Ishikawa (cell line): ENCODE results near the gene FBXW8.

Source experiments
- CEBPB ChIP-seq: IDR thresholded peaks from 2 replicates; pipeline ENCODE4 v1.6.1; 2012
- CREB1 ChIP-seq: IDR thresholded peaks from 2 replicates; pipeline ENCODE4 v1.6.1; 2012; ENCODE audit warnings: low read depth
- EGR1 ChIP-seq: IDR thresholded peaks from 2 replicates; pipeline ENCODE4 v1.6.1; 2012
- EP300 ChIP-seq: IDR thresholded peaks from 2 replicates; pipeline ENCODE4 v1.6.1; 2012; ENCODE audit warnings: borderline replicate concordance
- NFIC ChIP-seq: IDR thresholded peaks from 2 replicates; pipeline ENCODE4 v1.6.1; 2012
- RAD21 ChIP-seq: IDR thresholded peaks from 2 replicates; pipeline ENCODE4 v1.6.1; 2012; ENCODE audit warnings: low read depth
- TAF1 ChIP-seq: IDR thresholded peaks from 2 replicates; pipeline ENCODE4 v1.6.1; 2012; ENCODE audit warnings: low read depth, mild to moderate bottlenecking
- TCF12 ChIP-seq: IDR thresholded peaks from 2 replicates; pipeline ENCODE4 v1.6.1; 2012; ENCODE audit warnings: low read depth
- TEAD4 ChIP-seq: IDR thresholded peaks from 2 replicates; pipeline ENCODE4 v1.6.1; 2012
- YY1 ChIP-seq: IDR thresholded peaks from 2 replicates; pipeline ENCODE4 v1.6.1; 2012; ENCODE audit warnings: low read depth
- ZBTB7A ChIP-seq: IDR thresholded peaks from 2 replicates; pipeline ENCODE4 v1.6.1; 2012; ENCODE audit warnings: low read depth
- TF ChIP-seq, protein P1 (sequence below): IDR thresholded peaks from 2 replicates; pipeline ENCODE4 v1.6.1; 2012
- TF ChIP-seq, protein P2 (sequence below): IDR thresholded peaks from 2 replicates; pipeline ENCODE4 v1.6.1; 2012; ENCODE audit warnings: low read depth, mild to moderate bottlenecking
- TF ChIP-seq, protein P3 (sequence below): IDR thresholded peaks from 2 replicates; pipeline ENCODE4 v1.6.1; 2012

DNA sequence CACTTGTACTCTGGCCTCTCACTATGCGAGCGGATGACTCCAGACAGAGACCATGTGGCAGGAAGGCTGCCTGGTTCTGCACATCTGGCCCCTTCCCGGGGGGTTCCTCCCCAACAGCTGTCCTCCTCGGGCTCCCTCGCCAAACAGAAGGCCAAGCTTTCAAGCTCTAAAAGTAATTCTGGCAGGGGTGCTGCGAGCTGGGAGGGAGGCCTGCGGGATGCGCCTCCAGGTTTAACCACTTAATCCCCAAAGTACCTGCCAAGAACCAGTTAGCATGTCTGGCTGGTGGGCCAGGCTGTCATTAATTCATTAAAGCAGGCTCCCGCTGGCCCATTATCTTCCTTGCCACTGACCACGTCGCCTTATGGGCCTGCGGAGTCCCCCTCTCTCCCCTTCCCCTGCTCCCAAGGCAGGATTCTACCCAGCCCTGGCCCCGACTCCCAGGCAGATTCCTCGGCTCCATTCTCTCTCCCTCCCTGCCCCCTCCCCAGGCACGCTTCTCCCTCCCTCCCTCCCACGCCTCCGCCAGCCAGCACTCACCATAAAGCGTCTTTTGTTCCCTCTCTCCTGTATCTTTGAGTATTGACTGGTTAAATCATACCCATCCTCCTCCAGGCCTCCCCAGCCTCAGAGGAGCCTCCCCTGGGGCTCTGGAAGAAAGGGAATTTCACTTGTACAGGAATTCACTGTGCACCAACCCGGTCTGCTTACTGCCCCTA is 34.4 kb upstream of the FBXW8 start:
- TF ChIP-seq CREB1: no peak
- TF ChIP-seq YY1: no peak
- no peak for TF ChIP-seq TCF12
- TF ChIP-seq, protein P1, sequence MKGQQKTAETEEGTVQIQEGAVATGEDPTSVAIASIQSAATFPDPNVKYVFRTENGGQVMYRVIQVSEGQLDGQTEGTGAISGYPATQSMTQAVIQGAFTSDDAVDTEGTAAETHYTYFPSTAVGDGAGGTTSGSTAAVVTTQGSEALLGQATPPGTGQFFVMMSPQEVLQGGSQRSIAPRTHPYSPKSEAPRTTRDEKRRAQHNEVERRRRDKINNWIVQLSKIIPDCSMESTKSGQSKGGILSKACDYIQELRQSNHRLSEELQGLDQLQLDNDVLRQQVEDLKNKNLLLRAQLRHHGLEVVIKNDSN: no peak
- no peak for TF ChIP-seq RAD21
- no peak for TF ChIP-seq TAF1
- no peak for TF ChIP-seq TEAD4
- TF ChIP-seq EP300: no peak
- no peak for TF ChIP-seq CEBPB
- TF ChIP-seq, protein P2, sequence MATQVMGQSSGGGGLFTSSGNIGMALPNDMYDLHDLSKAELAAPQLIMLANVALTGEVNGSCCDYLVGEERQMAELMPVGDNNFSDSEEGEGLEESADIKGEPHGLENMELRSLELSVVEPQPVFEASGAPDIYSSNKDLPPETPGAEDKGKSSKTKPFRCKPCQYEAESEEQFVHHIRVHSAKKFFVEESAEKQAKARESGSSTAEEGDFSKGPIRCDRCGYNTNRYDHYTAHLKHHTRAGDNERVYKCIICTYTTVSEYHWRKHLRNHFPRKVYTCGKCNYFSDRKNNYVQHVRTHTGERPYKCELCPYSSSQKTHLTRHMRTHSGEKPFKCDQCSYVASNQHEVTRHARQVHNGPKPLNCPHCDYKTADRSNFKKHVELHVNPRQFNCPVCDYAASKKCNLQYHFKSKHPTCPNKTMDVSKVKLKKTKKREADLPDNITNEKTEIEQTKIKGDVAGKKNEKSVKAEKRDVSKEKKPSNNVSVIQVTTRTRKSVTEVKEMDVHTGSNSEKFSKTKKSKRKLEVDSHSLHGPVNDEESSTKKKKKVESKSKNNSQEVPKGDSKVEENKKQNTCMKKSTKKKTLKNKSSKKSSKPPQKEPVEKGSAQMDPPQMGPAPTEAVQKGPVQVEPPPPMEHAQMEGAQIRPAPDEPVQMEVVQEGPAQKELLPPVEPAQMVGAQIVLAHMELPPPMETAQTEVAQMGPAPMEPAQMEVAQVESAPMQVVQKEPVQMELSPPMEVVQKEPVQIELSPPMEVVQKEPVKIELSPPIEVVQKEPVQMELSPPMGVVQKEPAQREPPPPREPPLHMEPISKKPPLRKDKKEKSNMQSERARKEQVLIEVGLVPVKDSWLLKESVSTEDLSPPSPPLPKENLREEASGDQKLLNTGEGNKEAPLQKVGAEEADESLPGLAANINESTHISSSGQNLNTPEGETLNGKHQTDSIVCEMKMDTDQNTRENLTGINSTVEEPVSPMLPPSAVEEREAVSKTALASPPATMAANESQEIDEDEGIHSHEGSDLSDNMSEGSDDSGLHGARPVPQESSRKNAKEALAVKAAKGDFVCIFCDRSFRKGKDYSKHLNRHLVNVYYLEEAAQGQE: no peak
- no peak for TF ChIP-seq EGR1
- no peak for TF ChIP-seq NFIC
- no peak for TF ChIP-seq ZBTB7A
- TF ChIP-seq, protein P3, sequence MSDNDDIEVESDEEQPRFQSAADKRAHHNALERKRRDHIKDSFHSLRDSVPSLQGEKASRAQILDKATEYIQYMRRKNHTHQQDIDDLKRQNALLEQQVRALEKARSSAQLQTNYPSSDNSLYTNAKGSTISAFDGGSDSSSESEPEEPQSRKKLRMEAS: no peak
